ENCODE results near the gene WLS. TPM values are rescaled to one million over a fixed set of nuclear protein-coding genes. Genes with fewer than 3 reads are reported as not detected.

WLS gene
- total RNA-seq, 2 experiments from 2014 or later, result 0.22 to 0.52 TPM

DNA sequence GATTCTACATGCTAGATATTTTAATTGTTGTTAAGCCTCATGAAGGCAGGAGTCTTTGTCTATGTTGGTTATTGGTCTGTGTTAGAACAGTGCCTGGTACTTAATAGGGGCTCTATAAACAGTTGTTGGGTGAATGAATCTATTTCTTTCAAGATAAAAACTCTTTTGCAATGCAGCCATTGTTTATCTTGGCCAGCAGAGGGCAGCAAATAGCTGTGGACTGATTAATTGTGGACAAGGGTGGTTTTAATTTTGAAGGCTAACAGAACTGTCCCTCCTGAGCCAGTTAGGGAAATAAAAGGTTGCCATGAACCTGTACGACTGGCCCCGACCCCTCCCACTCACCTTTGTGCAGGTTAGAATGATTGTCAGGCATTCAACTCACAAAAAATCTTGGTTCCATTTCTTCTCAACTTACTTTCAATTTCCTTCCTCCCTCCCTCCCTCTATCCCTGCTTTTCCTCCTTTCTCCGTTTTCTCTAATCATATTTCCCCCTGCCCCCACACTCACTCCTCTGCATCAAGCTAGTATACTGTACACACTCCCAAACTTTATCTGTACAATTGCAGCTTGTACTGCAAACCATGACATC lies 115.6 kb downstream of the WLS start:
- no peaks in the 10 kb centered on the region for H3K9me3 Mint-ChIP-seq
- peak overlapping the region; percentile 23 for H3K4me3 ChIP-seq (ENCODE audit: low read length)
- H3K27ac Mint-ChIP-seq, result no peak overlapping the region
- H3K36me3 Mint-ChIP-seq (ENCODE audit: low read depth), result no peaks in the 10 kb centered on the region
- H3K36me3 ChIP-seq (ENCODE audit: insufficient read depth, low read length), result no peaks in the 10 kb centered on the region
- H3K4me1 ChIP-seq (ENCODE audit: insufficient read depth, low read length), result peaks cover 2% of the 10 kb centered on the region
- CTCF ChIA-PET, result interaction anchor here (0.7 to 1.5 kb wide), 6 partner anchors 9 to 84 kb away, joined by 3 to 9 read pairs (median 3); no protein-coding TSS in a partner anchor
- POLR2A ChIA-PET, result no interaction called here
- peak overlapping the region; percentile 16 for H3K4me3 Mint-ChIP-seq
- TF ChIP-seq, protein P1, sequence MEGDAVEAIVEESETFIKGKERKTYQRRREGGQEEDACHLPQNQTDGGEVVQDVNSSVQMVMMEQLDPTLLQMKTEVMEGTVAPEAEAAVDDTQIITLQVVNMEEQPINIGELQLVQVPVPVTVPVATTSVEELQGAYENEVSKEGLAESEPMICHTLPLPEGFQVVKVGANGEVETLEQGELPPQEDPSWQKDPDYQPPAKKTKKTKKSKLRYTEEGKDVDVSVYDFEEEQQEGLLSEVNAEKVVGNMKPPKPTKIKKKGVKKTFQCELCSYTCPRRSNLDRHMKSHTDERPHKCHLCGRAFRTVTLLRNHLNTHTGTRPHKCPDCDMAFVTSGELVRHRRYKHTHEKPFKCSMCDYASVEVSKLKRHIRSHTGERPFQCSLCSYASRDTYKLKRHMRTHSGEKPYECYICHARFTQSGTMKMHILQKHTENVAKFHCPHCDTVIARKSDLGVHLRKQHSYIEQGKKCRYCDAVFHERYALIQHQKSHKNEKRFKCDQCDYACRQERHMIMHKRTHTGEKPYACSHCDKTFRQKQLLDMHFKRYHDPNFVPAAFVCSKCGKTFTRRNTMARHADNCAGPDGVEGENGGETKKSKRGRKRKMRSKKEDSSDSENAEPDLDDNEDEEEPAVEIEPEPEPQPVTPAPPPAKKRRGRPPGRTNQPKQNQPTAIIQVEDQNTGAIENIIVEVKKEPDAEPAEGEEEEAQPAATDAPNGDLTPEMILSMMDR (IDR thresholded peaks at IDR 0.05), result peak; percentile 86
- H3K4me1 Mint-ChIP-seq (ENCODE audit: low read depth), result no peaks in the 10 kb centered on the region
- H3K27ac ChIP-seq (ENCODE audit: low read depth in 1 of 2, low read length in 2 of 2), result no peak overlapping the region
- H3K9me3 ChIP-seq (ENCODE audit: control insufficient read depth in 1 of 2, insufficient read depth in 1 of 2, low read length in 2 of 2), result no peaks in the 10 kb centered on the region
- no peaks in the 10 kb centered on the region for H3K27me3 Mint-ChIP-seq
- H3K27me3 ChIP-seq (ENCODE audit: control insufficient read depth in 1 of 2, insufficient read depth in 2 of 2, low read length in 2 of 2), result peaks cover 0 to 10% of the 10 kb centered on the region in 2 experiments
- intact Hi-C loops (cut with DNase I, micrococcal nuclease), result loop anchor here in 1 of 2 experiments (5.0 kb wide), 1 partner anchor 1621 kb away; no protein-coding TSS in a partner anchor
- no peak for ATAC-seq (ENCODE audit: poor library complexity)
- peak in 11 of 14 experiments; percentile 11 to 58 (median 35) for DNase-seq

DNA sequence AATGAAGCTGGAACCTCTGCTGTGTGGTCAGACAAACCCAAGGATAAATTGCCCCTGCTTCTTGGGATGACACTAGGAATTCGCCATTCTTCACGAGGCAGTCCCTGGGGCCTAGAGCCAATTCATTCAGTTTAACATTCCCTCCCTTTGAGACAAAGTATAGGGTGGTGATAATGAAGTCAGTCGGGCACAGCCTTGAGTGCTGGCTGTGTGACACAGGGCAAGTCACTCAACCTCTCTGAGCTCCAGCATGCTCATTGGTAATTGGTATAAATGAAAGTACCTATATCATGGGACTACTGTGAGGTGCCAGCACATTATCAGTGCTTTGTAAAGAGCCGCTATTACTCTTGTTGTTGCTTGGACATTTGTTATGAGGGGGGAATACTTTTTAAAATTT lies 117.0 kb downstream of the WLS start:
- Mint-ChIP-seq H3K27me3 (peaks cover 4% of the 10 kb centered on the region), H3K9me3 (no peaks in the 10 kb centered on the region), H3K27ac (no peak overlapping the region), H3K36me3 (ENCODE audit: low read depth) (no peaks in the 10 kb centered on the region), H3K4me1 (ENCODE audit: low read depth) (no peaks in the 10 kb centered on the region), H3K4me3 (no peak overlapping the region)
- no peaks in the 10 kb centered on the region for H3K36me3 ChIP-seq (ENCODE audit: insufficient read depth, low read length)
- no peak overlapping the region for H3K27ac ChIP-seq (ENCODE audit: low read depth in 1 of 2, low read length in 2 of 2)
- H3K4me1 ChIP-seq (ENCODE audit: insufficient read depth, low read length), result peaks cover 2% of the 10 kb centered on the region
- ChIA-PET POLR2A (interaction anchor here (1.4 kb wide), 1 partner anchor 9 kb away, joined by 4 read pairs; no protein-coding TSS in a partner anchor), CTCF (no interaction called here)
- intact Hi-C loops (cut with DNase I, micrococcal nuclease), result loop anchor here in 1 of 2 experiments (5.0 kb wide), 1 partner anchor 1622 kb away; no protein-coding TSS in a partner anchor
- no peak for ATAC-seq (ENCODE audit: poor library complexity)
- no peak overlapping the region for H3K4me3 ChIP-seq (ENCODE audit: low read length)
- TF ChIP-seq, protein P1 (IDR thresholded peaks at IDR 0.05), result no peak
- H3K9me3 ChIP-seq (ENCODE audit: control insufficient read depth in 1 of 2, insufficient read depth in 1 of 2, low read length in 2 of 2), result no peaks in the 10 kb centered on the region
- H3K27me3 ChIP-seq (ENCODE audit: control insufficient read depth in 1 of 2, insufficient read depth in 2 of 2, low read length in 2 of 2), result peaks cover 0 to 10% of the 10 kb centered on the region in 2 experiments
- no peak for DNase-seq

DNA sequence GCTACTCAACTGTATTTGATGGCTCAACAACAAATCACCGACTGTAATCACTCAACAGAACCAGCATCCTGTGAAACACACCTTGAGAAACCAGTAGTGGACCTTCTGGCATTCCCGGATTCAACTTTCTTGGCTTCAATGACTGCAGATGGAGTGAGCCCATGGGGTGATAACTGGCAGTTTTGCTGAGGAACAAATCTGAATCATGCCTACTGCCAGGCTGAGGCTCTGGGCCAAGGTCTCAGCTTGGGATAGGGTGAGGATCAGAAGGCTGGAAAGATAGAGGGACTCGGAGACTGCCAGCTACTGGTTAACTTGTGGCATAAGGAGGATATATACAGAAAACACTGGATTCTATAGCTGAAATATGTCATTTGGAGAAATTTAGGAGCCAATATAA lies 118.4 kb downstream of the WLS start:
- TF ChIP-seq, protein P1 (IDR thresholded peaks at IDR 0.05), result no peak
- intact Hi-C loops (cut with DNase I, micrococcal nuclease), result no loop called here
- DNase-seq (no peak), ATAC-seq (ENCODE audit: poor library complexity) (no peak)
- Histone ChIP-seq H3K4me3 (ENCODE audit: low read length) (no peak overlapping the region), H3K4me1 (ENCODE audit: insufficient read depth, low read length) (peaks cover 2% of the 10 kb centered on the region), H3K36me3 (ENCODE audit: insufficient read depth, low read length) (no peaks in the 10 kb centered on the region), H3K27me3 (ENCODE audit: control insufficient read depth in 1 of 2, insufficient read depth in 2 of 2, low read length in 2 of 2) (peaks cover 0 to 10% of the 10 kb centered on the region in 2 experiments), H3K9me3 (ENCODE audit: control insufficient read depth in 1 of 2, insufficient read depth in 1 of 2, low read length in 2 of 2) (no peaks in the 10 kb centered on the region), H3K27ac (ENCODE audit: low read depth in 1 of 2, low read length in 2 of 2) (no peak overlapping the region)
- ChIA-PET POLR2A (no interaction called here), CTCF (no interaction called here)
- Mint-ChIP-seq H3K27ac (no peak overlapping the region), H3K36me3 (ENCODE audit: low read depth) (no peaks in the 10 kb centered on the region), H3K4me1 (ENCODE audit: low read depth) (no peaks in the 10 kb centered on the region), H3K4me3 (no peak overlapping the region), H3K27me3 (peaks cover 4% of the 10 kb centered on the region), H3K9me3 (no peaks in the 10 kb centered on the region)

Data from CD4-positive, alpha-beta T cell (primary cell).